IMR-90 (cell line): Measurements from ENCODE around the gene SLC6A20. TPM values are rescaled to one million over a fixed set of nuclear protein-coding genes. Genes with fewer than 3 reads are reported as not detected.

Experiments
- ATAC-seq: fragments of 200-7000 bp; cut with Tn5 transposase; 2 replicates; pipeline ENCODE4 v1.9.1; 2020; ENCODE audit warnings: low read depth, mild to moderate bottlenecking, moderate library complexity
- BruUV-seq: library from RNA; stranded (reverse); fragments of 400-500 nt; replicated peaks from 2 replicates; lab custom pipeline; 2021; lab: Mats Ljungman, UMichigan
- CTCF ChIA-PET: fragments of 300-600 bp; formaldehyde crosslinking; extraction: SDS; loops from one replicate; lab custom pipeline; 2021; ENCODE audit warnings: antibody characterized with exemption; lab: Yijun Ruan, JAX
- POLR2A ChIA-PET: fragments of 300-600 bp; sonication (Branson Sonifier 250); formaldehyde crosslinking; loops from one replicate; lab custom pipeline; 2022; ENCODE audit warnings: antibody characterized with exemption; ENCODE audit not compliant: unreplicated experiment; lab: Charles Lee
- DNase-seq: peaks from one replicate; pipeline ENCODE4 v3.0.0; 2013
- H2AFZ ChIP-seq: replicated peaks from 2 replicates; pipeline ENCODE3; 2013; ENCODE audit warnings: low read length, mild to moderate bottlenecking; ENCODE audit not compliant: poor library complexity
- H2AK5ac ChIP-seq: 2 replicates; pipeline ENCODE4 v1.6.1; 2013; ENCODE audit warnings: low read depth, low read length, inconsistent platforms
- H2AK9ac ChIP-seq: replicated peaks from 2 replicates; pipeline ENCODE3; 2013; ENCODE audit warnings: mild to moderate bottlenecking, low read depth, low read length, moderate library complexity; ENCODE audit not compliant: poor library complexity
- H2BK120ac ChIP-seq: 2 replicates; pipeline ENCODE4 v1.6.1; 2013; ENCODE audit warnings: low read depth, low read length, inconsistent platforms
- H2BK15ac ChIP-seq: 3 replicates; pipeline ENCODE4 v1.6.1; 2013; ENCODE audit warnings: low read depth, low read length, inconsistent platforms
- H2BK20ac ChIP-seq: 2 replicates; pipeline ENCODE4 v1.6.1; 2013; ENCODE audit warnings: low read depth, mild to moderate bottlenecking, inconsistent platforms, low read length, moderate library complexity
- H2BK5ac ChIP-seq: 2 replicates; pipeline ENCODE4 v1.6.1; 2013; ENCODE audit warnings: mild to moderate bottlenecking, low read depth, low read length, inconsistent platforms; ENCODE audit not compliant: poor library complexity, severe bottlenecking
- H3K14ac ChIP-seq: replicated peaks from 2 replicates; pipeline ENCODE4 v1.6.1; 2013; ENCODE audit warnings: low read depth, low read length, inconsistent platforms
- H3K18ac ChIP-seq: 2 replicates; pipeline ENCODE4 v1.6.1; 2013; ENCODE audit warnings: low read depth, low read length, control low read depth
- H3K23ac ChIP-seq: 2 replicates; pipeline ENCODE4 v1.6.1; 2013; ENCODE audit warnings: low read depth, low read length, inconsistent platforms
- H3K27ac ChIP-seq: 2 replicates; pipeline ENCODE4 v1.5.1; 2013; ENCODE audit warnings: mild to moderate bottlenecking, control low read depth, low read length; ENCODE audit not compliant: insufficient read depth
- H3K27me3 ChIP-seq: 2 replicates; pipeline ENCODE4 v1.6.1; 2013; ENCODE audit warnings: low read length; ENCODE audit not compliant: control insufficient read depth, insufficient read depth
- H3K36me3 ChIP-seq: 2 replicates; pipeline ENCODE4 v1.6.1; 2013; ENCODE audit warnings: low read length, mixed read lengths; ENCODE audit not compliant: control insufficient read depth, insufficient read depth
- H3K4ac ChIP-seq: 2 replicates; pipeline ENCODE4 v1.6.1; 2013; ENCODE audit warnings: low read depth, low read length, inconsistent platforms
- H3K4me1 ChIP-seq: 2 replicates; pipeline ENCODE4 v1.6.1; 2013; ENCODE audit warnings: low read length, mixed read lengths; ENCODE audit not compliant: control insufficient read depth, insufficient read depth
- H3K4me2 ChIP-seq: 2 replicates; pipeline ENCODE4 v1.6.1; 2013; ENCODE audit warnings: low read depth, mild to moderate bottlenecking, control low read depth, low read length, moderate library complexity
- H3K4me3 ChIP-seq: 2 replicates; pipeline ENCODE4 v1.5.1; 2013; ENCODE audit warnings: low read depth, mild to moderate bottlenecking, control low read depth, low read length, moderate library complexity; ENCODE audit not compliant: insufficient read depth
- H3K56ac ChIP-seq: 2 replicates; pipeline ENCODE4 v1.6.1; 2013; ENCODE audit warnings: low read length, inconsistent platforms; ENCODE audit not compliant: insufficient read depth; ENCODE audit errors: extremely low read depth
- H3K79me1 ChIP-seq, 2 experiments: 2 replicates each; pipeline ENCODE4 v1.6.1; 2013; ENCODE audit warnings: low read length in 2 of 2, inconsistent platforms in 1 of 2, low read depth in 1 of 2
- H3K9ac ChIP-seq: 2 replicates; pipeline ENCODE4 v1.6.1; 2013; ENCODE audit warnings: low read depth, low read length, control low read depth
- H3K9me1 ChIP-seq: 2 replicates; pipeline ENCODE4 v1.6.1; 2013; ENCODE audit warnings: low read length, inconsistent platforms; ENCODE audit not compliant: insufficient read depth
- H3K9me3 ChIP-seq: 2 replicates; pipeline ENCODE4 v1.6.1; 2013; ENCODE audit warnings: low read length; ENCODE audit not compliant: control insufficient read depth, insufficient read depth
- H4K20me1 ChIP-seq: 2 replicates; pipeline ENCODE4 v1.6.1; 2013; ENCODE audit warnings: low read length, inconsistent platforms; ENCODE audit not compliant: insufficient read depth
- H4K5ac ChIP-seq: 2 replicates; pipeline ENCODE4 v1.6.1; 2013; ENCODE audit warnings: mild to moderate bottlenecking, low read depth, low read length, control low read depth
- H4K8ac ChIP-seq, 2 experiments: 2 replicates each; pipeline ENCODE4 v1.6.1; 2013; ENCODE audit warnings: low read depth in 2 of 2, low read length in 2 of 2, control low read depth in 1 of 2, inconsistent platforms in 1 of 2
- H4K91ac ChIP-seq: 2 replicates; pipeline ENCODE4 v1.6.1; 2013; ENCODE audit warnings: low read depth, low read length, inconsistent platforms; ENCODE audit not compliant: insufficient read depth
- BHLHE40 ChIP-seq: fragments of 150-350 bp; IDR thresholded peaks from 2 replicates; pipeline ENCODE4 v1.6.1; 2016; ENCODE audit warnings: mild to moderate bottlenecking, low read depth, low read length
- CEBPB ChIP-seq: IDR thresholded peaks from 2 replicates; pipeline ENCODE4 v1.6.1; 2012; ENCODE audit warnings: low read depth, low read length, improper control_type of control experiment
- CHD1 ChIP-seq: IDR thresholded peaks from 2 replicates; pipeline ENCODE4 v1.6.1; 2012; ENCODE audit warnings: low read depth, low read length, improper control_type of control experiment
- ELK1 ChIP-seq: fragments of 150-350 bp; IDR thresholded peaks from 2 replicates; pipeline ENCODE4 v1.6.1; 2016; ENCODE audit warnings: low read depth, mild to moderate bottlenecking, low read length, moderate library complexity, borderline replicate concordance
- FOS ChIP-seq: fragments of 150-350 bp; IDR thresholded peaks from 2 replicates; pipeline ENCODE4 v1.6.1; 2016; ENCODE audit warnings: low read depth, low read length
- MAFK ChIP-seq: IDR thresholded peaks from 2 replicates; pipeline ENCODE4 v1.6.1; 2012; ENCODE audit warnings: low read depth, low read length, improper control_type of control experiment
- MAZ ChIP-seq: IDR thresholded peaks from 2 replicates; pipeline ENCODE4 v1.6.1; 2012; ENCODE audit warnings: low read depth, mild to moderate bottlenecking, low read length, improper control_type of control experiment, moderate library complexity, borderline replicate concordance
- MXI1 ChIP-seq: IDR thresholded peaks from 2 replicates; pipeline ENCODE4 v1.6.1; 2012; ENCODE audit warnings: low read depth, mild to moderate bottlenecking, low read length, moderate library complexity, borderline replicate concordance
- NFE2L2 ChIP-seq: fragments of 150-350 bp; IDR thresholded peaks from 2 replicates; pipeline ENCODE4 v1.6.1; 2016; ENCODE audit warnings: low read depth, mild to moderate bottlenecking, low read length
- POLR2A ChIP-seq: IDR thresholded peaks from 2 replicates; pipeline ENCODE4 v1.6.1; 2012; ENCODE audit warnings: mild to moderate bottlenecking, low read depth, low read length
- RAD21 ChIP-seq: IDR thresholded peaks from 2 replicates; pipeline ENCODE4 v1.6.1; 2012; ENCODE audit warnings: low read length, improper control_type of control experiment
- RCOR1 ChIP-seq: IDR thresholded peaks from 2 replicates; pipeline ENCODE4 v1.6.1; 2012; ENCODE audit warnings: mild to moderate bottlenecking, low read length, improper control_type of control experiment; ENCODE audit not compliant: insufficient replicate concordance
- RFX5 ChIP-seq: IDR thresholded peaks from 2 replicates; pipeline ENCODE4 v1.8.0; 2012; ENCODE audit warnings: low read depth, mild to moderate bottlenecking, low read length, moderate library complexity
- SMC3 ChIP-seq: fragments of 150-350 bp; IDR thresholded peaks from 2 replicates; pipeline ENCODE4 v1.6.1; 2016; ENCODE audit warnings: low read depth, mild to moderate bottlenecking, antibody characterized with exemption, low read length, moderate library complexity
- WGBS, 2 experiments: methylation state at CpG; one replicate each; pipeline versions ENCODE4 v1.1.5 to v1.1.7; 2013; ENCODE audit warnings: missing lambda C conversion rate in 2 of 2; ENCODE audit not compliant: insufficient read length in 1 of 2; ENCODE audit errors: extremely low coverage in 2 of 2; 5-methylcytosine and 5-hydroxymethylcytosine counted together
- dilution Hi-C: fragments of 300-500 bp; cut with HindIII; formaldehyde crosslinking; loops from one replicate; pipeline ENCODE4 v1.14.3; 2018; ENCODE audit warnings: low sequenced_read_pairs; ENCODE audit not compliant: unreplicated experiment
- in situ Hi-C: fragments of 300-500 bp; cut with MboI; formaldehyde crosslinking; loops from 3 replicates; pipeline ENCODE4 v1.14.3; 2019; ENCODE audit warnings: low sequenced_read_pairs, inconsistent platforms, mixed read lengths
- intact Hi-C: fragments of 100-400 bp; cut with micrococcal nuclease; formaldehyde crosslinking; loops from 2 replicates; pipeline ENCODE4 v1.10.0; 2022
- polyA plus RNA-seq, 3 experiments: library from polyadenylated mRNA; depleted of rRNA; stranded (reverse); fragments of >200 nt; gene quantifications; 2 replicates each; pipeline ENCODE4 v1.2.3, GENCODE V29; 2012; ENCODE audit warnings: low replicate concordance in 1 of 3
- total RNA-seq: library from RNA; depleted of rRNA; stranded (reverse); fragments of >200 nt; gene quantifications from 2 replicates; pipeline ENCODE4 v1.2.3, GENCODE V29; 2012
- TF ChIP-seq, protein P1 (sequence below): conservative IDR thresholded peaks from 2 replicates; pipeline ENCODE4 v1.5.1; 2012; ENCODE audit warnings: mild to moderate bottlenecking, low read depth, low read length, improper control_type of control experiment
- TF ChIP-seq, protein P2 (sequence below): fragments of 150-350 bp; IDR thresholded peaks from 2 replicates; pipeline ENCODE4 v1.6.1; 2017; ENCODE audit warnings: mild to moderate bottlenecking, antibody characterized with exemption, low read length, low read depth

SLC6A20 gene
- total and polyA plus RNA-seq, 2 of the 4 experiments (the other 2 are of a cell fraction), result not detected

DNA sequence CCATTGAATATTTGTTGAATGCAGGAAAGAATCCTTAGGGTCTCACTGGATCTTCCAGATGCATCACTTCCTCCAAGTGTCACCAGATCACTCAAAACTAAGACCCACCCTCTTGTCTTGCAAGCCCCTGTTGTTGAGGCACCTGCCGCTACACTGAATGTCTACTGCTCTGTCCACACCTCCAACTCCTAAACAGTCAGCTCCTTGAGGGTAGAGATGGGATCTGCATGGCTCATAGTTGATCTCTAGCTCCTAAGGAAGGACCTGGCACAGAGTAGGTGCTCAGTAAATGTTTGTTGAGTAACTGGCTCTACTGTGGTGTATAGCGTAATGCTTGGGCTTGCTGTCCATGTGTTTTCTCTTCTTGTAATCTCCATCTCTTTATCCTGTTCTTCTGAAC is 8.8 kb downstream of the SLC6A20 start:
- no TSS peak for BruUV-seq
- peaks cover 10% of the 10 kb centered on the region for H3K9me3 ChIP-seq
- H2AFZ ChIP-seq, result no peak overlapping the region
- H3K4ac ChIP-seq, result no peak overlapping the region
- in situ Hi-C loops (no loop called here), intact Hi-C loops (no loop called here), dilution Hi-C loops (no loop called here)
- TF ChIP-seq NFE2L2, result no peak
- TF ChIP-seq ELK1, result no peak
- TF ChIP-seq CHD1, result no peak
- TF ChIP-seq POLR2A, result no peak
- no peak for TF ChIP-seq RFX5
- no peak for TF ChIP-seq MAZ
- TF ChIP-seq RCOR1, result no peak
- TF ChIP-seq, protein P1, sequence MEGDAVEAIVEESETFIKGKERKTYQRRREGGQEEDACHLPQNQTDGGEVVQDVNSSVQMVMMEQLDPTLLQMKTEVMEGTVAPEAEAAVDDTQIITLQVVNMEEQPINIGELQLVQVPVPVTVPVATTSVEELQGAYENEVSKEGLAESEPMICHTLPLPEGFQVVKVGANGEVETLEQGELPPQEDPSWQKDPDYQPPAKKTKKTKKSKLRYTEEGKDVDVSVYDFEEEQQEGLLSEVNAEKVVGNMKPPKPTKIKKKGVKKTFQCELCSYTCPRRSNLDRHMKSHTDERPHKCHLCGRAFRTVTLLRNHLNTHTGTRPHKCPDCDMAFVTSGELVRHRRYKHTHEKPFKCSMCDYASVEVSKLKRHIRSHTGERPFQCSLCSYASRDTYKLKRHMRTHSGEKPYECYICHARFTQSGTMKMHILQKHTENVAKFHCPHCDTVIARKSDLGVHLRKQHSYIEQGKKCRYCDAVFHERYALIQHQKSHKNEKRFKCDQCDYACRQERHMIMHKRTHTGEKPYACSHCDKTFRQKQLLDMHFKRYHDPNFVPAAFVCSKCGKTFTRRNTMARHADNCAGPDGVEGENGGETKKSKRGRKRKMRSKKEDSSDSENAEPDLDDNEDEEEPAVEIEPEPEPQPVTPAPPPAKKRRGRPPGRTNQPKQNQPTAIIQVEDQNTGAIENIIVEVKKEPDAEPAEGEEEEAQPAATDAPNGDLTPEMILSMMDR, result no peak
- no peak for TF ChIP-seq CEBPB
- no peak for TF ChIP-seq FOS
- no peak for TF ChIP-seq SMC3
- no peak for TF ChIP-seq MAFK
- no peak for TF ChIP-seq RAD21
- TF ChIP-seq BHLHE40, result no peak
- TF ChIP-seq, protein P2, sequence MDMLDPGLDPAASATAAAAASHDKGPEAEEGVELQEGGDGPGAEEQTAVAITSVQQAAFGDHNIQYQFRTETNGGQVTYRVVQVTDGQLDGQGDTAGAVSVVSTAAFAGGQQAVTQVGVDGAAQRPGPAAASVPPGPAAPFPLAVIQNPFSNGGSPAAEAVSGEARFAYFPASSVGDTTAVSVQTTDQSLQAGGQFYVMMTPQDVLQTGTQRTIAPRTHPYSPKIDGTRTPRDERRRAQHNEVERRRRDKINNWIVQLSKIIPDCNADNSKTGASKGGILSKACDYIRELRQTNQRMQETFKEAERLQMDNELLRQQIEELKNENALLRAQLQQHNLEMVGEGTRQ, result no peak
- TF ChIP-seq MXI1, result no peak
- H3K27me3 ChIP-seq, result peaks cover 59% of the 10 kb centered on the region
- no peak overlapping the region for H3K18ac ChIP-seq
- H2BK15ac ChIP-seq, result no peak overlapping the region
- H3K4me2 ChIP-seq, result no peak overlapping the region
- no peak overlapping the region for H2BK120ac ChIP-seq
- H2AK5ac ChIP-seq, result no peak overlapping the region
- no peak overlapping the region for H3K27ac ChIP-seq
- H3K23ac ChIP-seq, result no peak overlapping the region
- no peaks in the 10 kb centered on the region for H3K4me1 ChIP-seq
- peaks cover 2% of the 10 kb centered on the region; the same call in 1 of the 2 replicates for H3K9me1 ChIP-seq
- WGBS, 2 experiments, result no CpG with 5 or more reads among the region's 2 CpGs
- no peak overlapping the region for H4K5ac ChIP-seq
- H3K79me1 ChIP-seq, result no peaks in the 10 kb centered on the region
- ChIA-PET POLR2A (no interaction called here), CTCF (no interaction called here)
- no peak overlapping the region for H3K56ac ChIP-seq
- no peaks in the 10 kb centered on the region for H4K20me1 ChIP-seq
- no peak overlapping the region for H2BK20ac ChIP-seq
- no peak for ATAC-seq
- no peak overlapping the region for H4K91ac ChIP-seq
- H4K8ac ChIP-seq, result no peak overlapping the region
- H2AK9ac ChIP-seq, result no peak overlapping the region
- no peak overlapping the region for H3K4me3 ChIP-seq
- H3K36me3 ChIP-seq, result no peaks in the 10 kb centered on the region
- H2BK5ac ChIP-seq, result no peak overlapping the region
- H3K14ac ChIP-seq, result no peak overlapping the region
- no peak for DNase-seq
- no peak overlapping the region for H3K9ac ChIP-seq
